ENCODE results near the gene SPON1.
"Not testable (repeated sequence)": the region's sequence is repeated elsewhere in the genome, so short reads cannot be mapped to it uniquely, and the experiment has no call there.

Gene SPON1

DNA sequence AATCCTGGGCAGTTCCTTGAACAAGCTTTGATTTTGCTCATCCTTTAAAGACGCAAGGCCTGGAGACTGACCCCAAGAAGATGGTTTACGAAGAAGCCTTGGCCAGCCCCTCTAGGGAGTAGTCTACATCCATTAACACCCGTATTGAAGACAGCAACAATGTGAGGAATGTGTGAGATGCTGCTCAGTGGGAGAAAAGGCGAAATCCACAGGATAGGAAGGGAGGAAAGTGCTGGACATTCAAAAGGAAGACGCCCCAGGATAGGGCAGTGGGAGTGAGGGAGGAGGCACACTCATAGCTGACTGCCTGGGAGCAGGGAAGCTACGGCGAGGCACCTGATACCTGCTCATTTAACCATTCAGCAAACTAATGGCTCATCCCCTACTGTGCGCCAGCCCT is 282.4 kb downstream of the SPON1 start:
- DNase-seq (ENCODE audit: low spot score): no peak
- TF ChIP-seq, protein P1, sequence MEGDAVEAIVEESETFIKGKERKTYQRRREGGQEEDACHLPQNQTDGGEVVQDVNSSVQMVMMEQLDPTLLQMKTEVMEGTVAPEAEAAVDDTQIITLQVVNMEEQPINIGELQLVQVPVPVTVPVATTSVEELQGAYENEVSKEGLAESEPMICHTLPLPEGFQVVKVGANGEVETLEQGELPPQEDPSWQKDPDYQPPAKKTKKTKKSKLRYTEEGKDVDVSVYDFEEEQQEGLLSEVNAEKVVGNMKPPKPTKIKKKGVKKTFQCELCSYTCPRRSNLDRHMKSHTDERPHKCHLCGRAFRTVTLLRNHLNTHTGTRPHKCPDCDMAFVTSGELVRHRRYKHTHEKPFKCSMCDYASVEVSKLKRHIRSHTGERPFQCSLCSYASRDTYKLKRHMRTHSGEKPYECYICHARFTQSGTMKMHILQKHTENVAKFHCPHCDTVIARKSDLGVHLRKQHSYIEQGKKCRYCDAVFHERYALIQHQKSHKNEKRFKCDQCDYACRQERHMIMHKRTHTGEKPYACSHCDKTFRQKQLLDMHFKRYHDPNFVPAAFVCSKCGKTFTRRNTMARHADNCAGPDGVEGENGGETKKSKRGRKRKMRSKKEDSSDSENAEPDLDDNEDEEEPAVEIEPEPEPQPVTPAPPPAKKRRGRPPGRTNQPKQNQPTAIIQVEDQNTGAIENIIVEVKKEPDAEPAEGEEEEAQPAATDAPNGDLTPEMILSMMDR (IDR thresholded peaks at IDR 0.05; ENCODE audit: extremely low read depth, missing control alignments): no peak

GRCh38 chr11:14245444-14245843 is 282.9 kb downstream of the SPON1 start:
- TF ChIP-seq, protein P1 (IDR thresholded peaks at IDR 0.05; ENCODE audit: extremely low read depth, missing control alignments): no peak
- no peak for DNase-seq (ENCODE audit: low spot score)

DNA sequence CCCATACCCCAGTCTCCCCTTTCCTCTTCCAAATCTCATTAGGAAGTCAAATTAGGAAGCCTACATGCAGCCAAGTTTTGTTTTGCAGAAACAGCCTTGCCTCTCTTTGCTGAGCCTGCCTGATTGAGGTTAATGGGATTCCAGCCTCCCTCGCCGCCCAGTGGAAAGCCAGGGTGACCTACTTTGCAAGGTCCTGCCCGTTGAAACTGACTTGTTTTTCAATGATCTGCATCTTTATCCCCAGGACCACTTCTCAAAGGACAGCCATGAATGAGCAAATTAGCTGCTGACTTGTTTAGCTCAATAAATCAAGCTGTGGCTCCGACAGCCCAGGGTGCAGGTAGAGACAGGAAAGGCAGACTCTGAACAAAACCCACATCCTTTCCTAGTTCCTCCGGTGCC is 286.1 kb downstream of the SPON1 start:
- no peak for DNase-seq (ENCODE audit: low spot score)
- TF ChIP-seq, protein P1 (IDR thresholded peaks at IDR 0.05; ENCODE audit: extremely low read depth, missing control alignments): no peak

DNA sequence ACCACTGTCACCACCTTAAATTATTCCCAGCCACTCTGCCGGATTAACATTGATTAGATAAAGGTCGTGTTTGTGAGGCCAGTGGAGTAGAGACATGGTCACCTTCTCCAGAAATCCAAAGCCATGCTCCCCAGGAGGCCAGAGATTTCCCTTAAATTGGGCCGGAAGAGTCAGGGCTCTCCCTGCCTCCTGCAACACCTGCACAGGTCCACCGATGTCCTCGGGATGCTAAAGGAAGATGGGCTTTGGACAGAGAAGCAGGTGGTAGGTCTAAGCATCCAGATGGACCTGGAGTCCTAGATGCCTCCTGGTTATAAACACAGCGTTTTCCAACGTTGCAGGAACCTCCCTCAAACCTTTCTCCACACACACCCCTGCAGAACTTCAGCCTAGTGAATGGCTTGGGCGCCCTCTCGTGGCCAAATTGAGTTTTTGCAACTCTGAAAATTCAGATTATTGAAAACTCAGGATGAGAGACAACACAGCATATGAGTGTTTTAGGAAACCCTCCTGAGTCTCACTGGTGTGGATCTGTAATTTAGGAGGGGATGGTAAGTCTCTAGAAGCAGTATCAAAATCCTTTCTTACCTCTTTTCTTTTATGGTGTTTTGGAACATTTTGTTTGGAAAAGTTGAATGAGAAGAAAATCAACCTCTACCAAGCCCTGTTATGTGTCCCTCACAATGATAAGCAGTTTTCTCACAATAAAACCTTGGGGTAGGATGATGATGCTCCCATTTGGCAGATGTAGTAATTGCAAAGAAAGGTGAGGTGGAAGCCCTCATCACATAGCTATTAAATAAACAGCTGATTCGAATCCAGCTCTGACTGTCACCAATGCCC is 286.8 kb downstream of the SPON1 start:
- TF ChIP-seq, protein P1 (IDR thresholded peaks at IDR 0.05; ENCODE audit: extremely low read depth, missing control alignments): peak; percentile 73
- DNase-seq (ENCODE audit: low spot score): peak; percentile 62

DNA sequence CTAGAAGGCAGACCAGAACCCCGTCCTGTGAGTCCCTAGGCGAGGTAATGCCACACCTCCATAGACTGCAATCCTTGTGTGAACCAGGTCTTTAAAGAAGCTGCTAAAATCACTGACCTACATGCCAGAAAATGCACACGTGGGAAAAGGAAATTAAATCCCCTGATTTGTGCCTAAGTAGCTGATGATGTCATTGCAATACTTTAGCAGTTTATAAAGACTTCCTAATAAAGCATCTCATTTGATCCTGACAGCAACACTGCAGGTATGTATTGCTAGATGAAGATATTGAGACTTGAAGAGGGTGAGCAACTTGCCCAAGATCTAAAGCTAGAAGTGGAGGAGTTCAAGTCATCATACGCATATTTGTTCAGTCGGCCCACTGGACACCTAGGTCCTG is 289.2 kb downstream of the SPON1 start:
- TF ChIP-seq, protein P1 (IDR thresholded peaks at IDR 0.05; ENCODE audit: extremely low read depth, missing control alignments): no peak

GRCh38 chr11:14252501-14252900 is 290.0 kb downstream of the SPON1 start:
- DNase-seq (ENCODE audit: low spot score): not testable (repeated sequence)

More for the DNA sequence above, 289.2 kb downstream of the SPON1 start:
- no peak for DNase-seq (ENCODE audit: low spot score)

GRCh38 chr11:14253421-14253820 is 290.9 kb downstream of the SPON1 start:
- DNase-seq (ENCODE audit: low spot score): no peak

More at GRCh38 chr11:14253421-14253820, 290.9 kb downstream of the SPON1 start:
- TF ChIP-seq, protein P1 (IDR thresholded peaks at IDR 0.05; ENCODE audit: extremely low read depth, missing control alignments): no peak

Measured in GM20000 (cell line).